ENCODE measurements around the gene LXN.
"Not testable (repeated sequence)": the region's sequence is repeated elsewhere in the genome, so short reads cannot be mapped to it uniquely, and the experiment has no call there.

The LXN gene, protein sequence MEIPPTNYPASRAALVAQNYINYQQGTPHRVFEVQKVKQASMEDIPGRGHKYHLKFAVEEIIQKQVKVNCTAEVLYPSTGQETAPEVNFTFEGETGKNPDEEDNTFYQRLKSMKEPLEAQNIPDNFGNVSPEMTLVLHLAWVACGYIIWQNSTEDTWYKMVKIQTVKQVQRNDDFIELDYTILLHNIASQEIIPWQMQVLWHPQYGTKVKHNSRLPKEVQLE

DNA sequence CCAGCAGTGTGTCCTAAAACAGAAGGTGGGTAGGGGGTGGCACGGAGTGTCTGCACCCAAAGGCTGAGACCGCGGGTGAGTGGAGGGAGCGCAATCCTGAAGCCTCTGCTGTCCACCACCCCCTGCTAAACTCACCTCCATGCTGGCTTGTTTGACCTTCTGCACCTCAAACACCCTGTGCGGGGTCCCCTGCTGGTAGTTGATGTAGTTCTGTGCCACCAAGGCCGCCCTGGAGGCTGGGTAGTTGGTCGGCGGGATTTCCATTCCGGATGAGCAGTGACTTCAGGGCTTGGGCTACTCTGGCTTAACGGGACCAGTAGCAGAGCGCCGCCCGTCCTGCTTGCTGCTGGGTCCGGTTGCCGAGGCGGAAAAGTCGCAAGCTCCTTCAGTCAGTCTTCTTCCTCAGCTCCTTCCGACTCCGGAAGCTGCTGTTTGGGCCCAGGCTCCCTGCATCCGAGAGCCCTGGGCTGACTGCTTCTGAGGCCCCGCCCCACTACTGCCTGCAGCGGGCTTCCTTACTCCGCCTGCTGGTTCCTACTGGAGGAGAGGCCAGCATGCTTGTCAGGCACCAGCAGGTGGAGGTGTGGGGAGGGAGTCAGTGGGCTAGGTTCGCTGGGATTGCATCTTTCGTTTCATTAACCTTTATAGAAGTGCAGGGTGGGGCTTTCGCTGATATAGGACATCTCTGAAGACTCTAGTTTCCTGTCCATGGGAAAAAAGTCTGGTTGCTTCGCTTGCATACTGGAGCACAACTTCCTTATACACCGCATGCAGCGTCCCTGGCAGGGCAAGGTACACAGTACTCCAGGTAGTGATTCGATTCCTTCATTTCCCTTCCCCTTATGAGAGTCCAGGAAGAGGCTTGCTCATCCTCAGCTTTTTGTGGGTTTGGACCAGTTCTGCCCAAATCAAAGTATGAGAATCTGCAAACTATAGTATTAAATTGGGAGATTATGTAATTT lies at the start of gene LXN:
LXN (minus strand) TSS at position 434 of the 962 bp plus-strand sequence; CDS start at position 264, 170 bp downstream.
- peak; percentile 97 for DNase-seq (ENCODE audit: low read depth, low spot score)

DNA sequence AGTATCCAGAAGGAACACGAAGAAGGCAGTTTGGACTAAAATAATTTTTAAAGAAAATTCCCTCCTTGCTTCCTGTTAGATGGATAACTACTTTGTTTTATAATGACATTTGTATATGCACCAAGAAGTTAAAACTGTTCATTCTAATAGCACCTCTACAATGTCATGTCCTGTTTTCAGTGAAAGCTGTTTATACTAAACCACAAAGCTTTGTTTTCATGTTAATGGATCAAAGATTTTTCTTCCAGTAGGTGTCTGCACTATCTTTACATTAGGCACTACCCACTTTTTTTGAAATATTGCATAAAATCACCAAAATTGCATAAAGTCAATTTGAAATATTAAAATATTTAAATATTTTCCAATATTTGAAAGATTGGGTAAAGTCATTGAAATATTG lies 49.7 kb upstream of the LXN start:
- no peak for DNase-seq (ENCODE audit: low read depth, low spot score)

GRCh38 chr3:158718490-158719170 lies 46.2 kb upstream of the LXN start:
- DNase-seq (ENCODE audit: low read depth, low spot score) = no peak

DNA sequence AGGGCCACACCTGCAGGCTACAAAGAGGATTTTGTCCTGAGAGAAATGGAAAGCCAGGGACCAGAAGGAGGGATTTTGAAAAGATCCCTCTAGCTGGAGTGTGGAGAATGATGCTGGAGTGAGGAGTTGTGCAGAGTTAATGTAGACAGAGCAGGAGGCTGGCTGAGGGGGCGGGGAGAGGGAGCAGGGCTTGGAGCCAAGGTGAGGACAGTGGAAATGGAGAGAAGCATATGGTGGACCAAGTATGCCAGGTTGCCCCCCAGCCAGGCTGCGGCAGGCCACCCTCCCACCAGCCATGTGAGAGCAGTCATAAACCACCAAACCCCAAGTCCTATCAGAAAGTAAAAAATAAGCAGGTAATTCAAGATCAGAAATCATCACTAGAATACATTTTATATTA lies 45.1 kb upstream of the LXN start:
- no peak for DNase-seq (ENCODE audit: low read depth, low spot score)

- peak; percentile 24 for DNase-seq (ENCODE audit: low read depth, low spot score)
These were observed 40.6 kb upstream of the LXN start for GRCh38 chr3:158713094-158713499.

- DNase-seq (ENCODE audit: low read depth, low spot score) = no peak
These were observed 40.0 kb upstream of the LXN start for GRCh38 chr3:158712443-158712842.

DNA sequence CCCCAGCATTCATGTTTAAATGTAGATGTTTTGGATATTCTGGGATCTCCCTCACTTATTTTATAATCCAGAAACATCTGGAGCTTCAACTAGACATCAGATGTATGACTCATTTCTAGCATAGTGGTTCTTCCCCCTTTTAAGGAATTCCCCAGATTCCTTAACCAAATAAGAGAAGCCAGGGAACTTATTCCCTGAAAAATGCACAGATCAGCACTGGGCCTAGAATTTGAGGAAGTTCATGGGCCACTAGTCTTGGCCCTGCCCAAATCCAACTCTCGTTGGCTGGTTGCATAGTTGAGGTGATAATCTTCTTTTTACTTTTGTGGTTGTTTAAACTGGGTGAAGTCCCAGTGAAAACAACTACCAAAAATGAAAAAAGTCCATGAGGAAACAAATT lies 39.4 kb upstream of the LXN start:
- no peak for DNase-seq (ENCODE audit: low read depth, low spot score)

- no peak for DNase-seq (ENCODE audit: low read depth, low spot score)
These were observed 38.2 kb upstream of the LXN start for GRCh38 chr3:158710601-158711000.

- peak; percentile 14 for DNase-seq (ENCODE audit: low read depth, low spot score)
These were observed 37.2 kb upstream of the LXN start for GRCh38 chr3:158709666-158710083.

- DNase-seq (ENCODE audit: low read depth, low spot score) = no peak
These were observed 31.1 kb upstream of the LXN start for GRCh38 chr3:158703566-158703965.

- DNase-seq (ENCODE audit: low read depth, low spot score) = no peak
These were observed 30.5 kb upstream of the LXN start for GRCh38 chr3:158702815-158703481.

DNA sequence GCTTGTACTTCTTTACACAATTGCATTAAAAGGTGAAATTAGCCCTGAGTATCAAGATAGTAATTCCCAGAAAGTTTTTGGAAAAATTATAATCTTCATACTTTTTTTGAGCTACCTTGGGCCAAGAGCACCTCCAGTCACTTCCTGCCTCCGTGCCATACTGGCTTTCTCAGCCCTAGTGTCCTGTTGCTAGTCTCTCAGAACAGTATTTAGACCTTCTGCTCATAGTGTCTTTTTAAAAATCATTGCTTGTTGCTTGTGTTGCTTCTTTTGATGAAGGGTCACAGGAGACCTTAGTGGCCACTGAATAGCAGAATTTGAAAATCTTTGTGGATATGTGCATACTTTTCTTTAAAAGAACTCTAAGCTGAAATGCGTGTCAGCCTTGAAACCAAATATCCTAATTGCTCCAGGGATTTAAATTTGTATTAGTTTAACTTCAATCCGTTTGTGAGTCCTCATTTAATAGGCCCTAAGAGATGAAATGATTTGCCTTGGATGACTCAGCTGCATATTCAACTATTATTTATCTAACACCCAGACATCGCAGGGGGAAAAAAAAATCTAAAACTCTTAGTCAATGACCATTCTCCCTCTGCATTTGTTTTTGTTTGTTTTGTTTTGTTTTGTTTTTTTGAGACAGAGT lies 29.1 kb upstream of the LXN start:
- no peak for DNase-seq (ENCODE audit: low read depth, low spot score)

DNA sequence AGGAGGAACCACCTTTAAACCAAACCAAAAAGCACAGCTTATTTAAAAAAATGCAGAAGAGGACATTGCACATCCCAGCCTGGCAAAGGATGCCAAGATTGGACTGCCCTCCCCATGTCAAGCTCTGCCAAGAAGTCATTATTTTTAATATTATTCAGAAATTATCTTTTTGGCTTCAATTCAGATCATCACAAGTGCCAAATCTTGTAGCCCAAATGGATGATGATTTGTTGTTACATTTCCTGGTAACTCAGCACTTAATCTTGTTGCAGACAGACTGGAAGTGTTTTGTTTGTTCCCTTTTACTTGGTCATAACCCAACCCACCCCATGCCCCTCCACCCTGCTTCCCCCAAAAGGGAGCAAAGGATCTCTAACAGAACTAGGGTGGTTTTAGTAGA lies 28.1 kb upstream of the LXN start:
- DNase-seq (ENCODE audit: low read depth, low spot score) = no peak

DNA sequence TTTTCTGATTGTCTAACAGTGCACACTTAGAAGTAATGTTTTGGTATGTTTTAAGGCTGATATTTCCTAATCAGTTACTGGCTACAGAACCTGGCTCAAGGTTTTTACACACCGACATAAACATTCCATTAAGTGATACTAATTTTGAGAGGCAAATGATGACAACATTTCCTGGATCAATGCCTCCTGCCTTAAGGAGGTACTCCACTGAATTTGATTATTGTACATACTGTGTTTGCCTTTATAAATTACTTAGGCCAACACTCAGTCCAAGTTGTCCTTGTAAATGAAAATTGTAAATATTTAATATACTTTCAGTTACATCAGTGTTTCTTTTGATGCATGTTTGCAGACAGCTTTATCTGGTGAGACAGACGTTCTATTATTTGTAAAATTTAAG lies 24.2 kb upstream of the LXN start:
- DNase-seq (ENCODE audit: low read depth, low spot score) = no peak

GRCh38 chr3:158693866-158694456 lies 21.5 kb upstream of the LXN start:
- DNase-seq (ENCODE audit: low read depth, low spot score) = not testable (repeated sequence)

- DNase-seq (ENCODE audit: low read depth, low spot score) = no peak
These were observed 12.7 kb upstream of the LXN start for GRCh38 chr3:158685159-158685558.

DNA sequence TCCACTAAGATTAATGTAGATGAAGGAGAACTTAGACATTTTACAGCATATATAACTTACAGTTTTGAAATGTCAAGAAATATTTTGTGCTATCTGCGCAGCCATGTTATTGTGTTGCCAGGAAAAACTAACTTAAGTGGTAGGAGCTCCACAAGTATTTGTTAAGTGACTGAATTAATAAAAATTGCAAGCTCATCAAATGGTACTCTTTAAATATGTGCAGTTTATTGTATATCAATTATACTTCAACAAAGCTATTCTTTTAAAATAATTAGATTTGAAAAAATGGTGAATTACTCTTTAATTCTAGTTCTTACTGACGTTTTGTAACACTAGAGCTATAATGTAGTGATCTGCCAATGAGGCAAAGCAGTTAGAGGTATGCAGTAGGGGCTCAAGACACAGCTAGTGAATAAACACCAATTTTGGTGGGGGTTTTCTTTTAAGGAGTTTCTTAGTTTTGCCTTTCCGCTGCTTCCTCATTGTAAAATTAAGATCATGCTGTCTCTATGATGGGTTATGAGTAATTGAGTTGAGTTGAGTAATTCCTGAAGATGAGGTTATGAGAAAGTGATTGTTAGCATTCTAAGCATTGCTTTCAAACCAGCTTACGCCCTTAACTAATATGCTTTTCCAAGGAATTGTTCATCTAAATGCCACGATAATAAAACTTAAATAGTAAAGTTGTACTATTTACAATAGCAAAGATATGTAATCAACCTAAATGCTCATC lies 10.9 kb upstream of the LXN start:
- DNase-seq (ENCODE audit: low read depth, low spot score) = no peak

DNA sequence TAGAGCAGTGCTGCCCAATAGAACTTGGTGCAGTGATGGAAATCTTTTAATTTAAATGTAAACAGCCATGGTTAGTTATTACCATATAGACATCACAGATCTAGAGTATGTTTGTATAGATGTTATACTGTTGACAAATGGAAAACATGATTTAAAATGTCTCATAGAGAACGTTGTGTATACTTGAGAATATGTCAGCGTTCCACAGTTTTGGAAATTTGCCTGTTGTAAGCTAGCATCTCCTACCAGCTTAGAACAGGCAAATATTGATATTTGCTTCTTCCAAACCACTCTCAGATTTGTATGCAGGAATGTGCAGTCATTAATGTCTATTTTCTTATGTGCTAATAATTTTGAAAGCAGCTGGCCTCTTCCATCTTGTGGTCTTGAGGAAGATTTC lies 8.4 kb upstream of the LXN start:
- DNase-seq (ENCODE audit: low read depth, low spot score) = no peak

GRCh38 chr3:158679547-158680000 lies 7.1 kb upstream of the LXN start:
- no peak for DNase-seq (ENCODE audit: low read depth, low spot score)

DNA sequence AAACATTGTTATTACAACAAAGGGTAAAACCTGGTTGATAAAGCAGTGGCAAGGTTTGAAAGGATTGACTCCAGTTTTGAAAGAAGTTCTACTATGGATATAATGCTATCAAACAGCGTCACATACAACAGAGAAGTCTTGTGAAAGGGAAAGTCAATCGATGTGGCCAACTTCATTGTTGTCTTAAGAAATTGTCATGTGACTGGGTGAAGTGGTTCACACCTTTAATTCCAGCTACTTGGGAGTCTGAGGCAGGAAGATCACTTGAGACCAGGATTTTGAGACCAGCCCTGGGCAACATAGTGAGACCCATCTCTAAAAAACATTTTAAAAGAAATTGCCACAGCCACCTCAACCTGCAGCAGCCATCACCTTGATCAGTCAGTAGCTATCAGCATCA lies 6.2 kb upstream of the LXN start:
- DNase-seq (ENCODE audit: low read depth, low spot score) = no peak

Measured in ELF-1 (cell line).